ENCODE data around the gene MAP4K4. TPM values are rescaled to one million over a fixed set of nuclear protein-coding genes. Genes with fewer than 3 reads are reported as not detected.

The MAP4K4 gene
- total and polyA plus RNA-seq, 2 of the 13 experiments (the other 11 are each of a cell fraction or from before 2014, with no cell fraction given) = 105 to 264 TPM

DNA sequence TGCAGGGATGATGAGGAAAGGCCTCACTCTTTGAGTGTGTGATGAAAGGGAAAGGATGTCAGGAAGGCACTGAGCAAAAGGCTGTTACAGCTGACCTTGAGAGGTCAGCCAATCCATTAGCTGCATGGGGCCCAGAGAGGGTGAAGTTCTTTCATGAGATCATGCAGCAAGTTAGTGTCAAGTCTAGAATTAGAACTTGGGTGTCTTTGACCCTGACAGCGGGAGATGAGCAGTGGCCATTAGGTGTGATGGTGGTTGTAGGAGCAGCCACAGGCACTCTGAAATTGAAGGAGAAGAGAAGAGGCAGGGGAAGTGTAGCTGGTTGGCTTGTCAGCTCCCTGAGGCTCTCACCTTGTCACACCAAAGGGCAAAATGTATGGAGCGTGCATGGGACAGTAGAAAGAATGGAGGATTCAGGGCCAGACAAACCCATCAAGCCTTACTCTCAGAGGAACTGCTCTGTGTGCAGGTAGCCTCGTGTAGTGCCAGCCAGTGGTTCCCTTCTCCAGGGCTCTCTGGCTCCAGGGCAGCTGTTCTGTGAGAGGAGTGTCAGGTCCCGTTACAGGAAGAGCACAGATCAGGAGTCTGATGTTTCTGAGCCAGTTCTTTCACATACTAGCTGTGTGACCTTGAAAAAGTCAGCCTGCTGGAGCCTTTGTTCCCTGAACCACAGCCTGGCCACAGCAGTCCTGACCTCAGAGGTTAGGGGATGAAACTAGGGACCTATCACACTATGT is 35.9 kb downstream of the MAP4K4 start (continued):
- TF ChIP-seq, protein P1, sequence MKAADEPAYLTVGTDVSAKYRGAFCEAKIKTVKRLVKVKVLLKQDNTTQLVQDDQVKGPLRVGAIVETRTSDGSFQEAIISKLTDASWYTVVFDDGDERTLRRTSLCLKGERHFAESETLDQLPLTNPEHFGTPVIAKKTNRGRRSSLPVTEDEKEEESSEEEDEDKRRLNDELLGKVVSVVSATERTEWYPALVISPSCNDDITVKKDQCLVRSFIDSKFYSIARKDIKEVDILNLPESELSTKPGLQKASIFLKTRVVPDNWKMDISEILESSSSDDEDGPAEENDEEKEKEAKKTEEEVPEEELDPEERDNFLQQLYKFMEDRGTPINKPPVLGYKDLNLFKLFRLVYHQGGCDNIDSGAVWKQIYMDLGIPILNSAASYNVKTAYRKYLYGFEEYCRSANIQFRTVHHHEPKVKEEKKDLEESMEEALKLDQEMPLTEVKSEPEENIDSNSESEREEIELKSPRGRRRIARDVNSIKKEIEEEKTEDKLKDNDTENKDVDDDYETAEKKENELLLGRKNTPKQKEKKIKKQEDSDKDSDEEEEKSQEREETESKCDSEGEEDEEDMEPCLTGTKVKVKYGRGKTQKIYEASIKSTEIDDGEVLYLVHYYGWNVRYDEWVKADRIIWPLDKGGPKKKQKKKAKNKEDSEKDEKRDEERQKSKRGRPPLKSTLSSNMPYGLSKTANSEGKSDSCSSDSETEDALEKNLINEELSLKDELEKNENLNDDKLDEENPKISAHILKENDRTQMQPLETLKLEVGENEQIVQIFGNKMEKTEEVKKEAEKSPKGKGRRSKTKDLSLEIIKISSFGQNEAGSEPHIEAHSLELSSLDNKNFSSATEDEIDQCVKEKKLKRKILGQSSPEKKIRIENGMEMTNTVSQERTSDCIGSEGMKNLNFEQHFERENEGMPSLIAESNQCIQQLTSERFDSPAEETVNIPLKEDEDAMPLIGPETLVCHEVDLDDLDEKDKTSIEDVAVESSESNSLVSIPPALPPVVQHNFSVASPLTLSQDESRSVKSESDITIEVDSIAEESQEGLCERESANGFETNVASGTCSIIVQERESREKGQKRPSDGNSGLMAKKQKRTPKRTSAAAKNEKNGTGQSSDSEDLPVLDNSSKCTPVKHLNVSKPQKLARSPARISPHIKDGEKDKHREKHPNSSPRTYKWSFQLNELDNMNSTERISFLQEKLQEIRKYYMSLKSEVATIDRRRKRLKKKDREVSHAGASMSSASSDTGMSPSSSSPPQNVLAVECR (CRISPR knock-in tag; IDR thresholded peaks at IDR 0.05; ENCODE audit: borderline replicate concordance) = peak; percentile 66; the same call in 1 of the 2 replicates
- TF ChIP-seq ZNF143 (CRISPR knock-in tag; IDR thresholded peaks at IDR 0.05) (no peak; the same call in 1 of the 2 replicates), HDAC1 (CRISPR knock-in tag; IDR thresholded peaks at IDR 0.05) (peak; percentile 28; the same call in 1 of the 2 replicates), NCOA5 (CRISPR knock-in tag; IDR thresholded peaks at IDR 0.05) (no peak), RFX1 (IDR thresholded peaks at IDR 0.05) (no peak), ZNF781 (CRISPR knock-in tag; IDR thresholded peaks at IDR 0.05; ENCODE audit: borderline replicate concordance, not compliant biosample characterization) (peak; percentile 68), ZNF12 (CRISPR knock-in tag; IDR thresholded peaks at IDR 0.05) (peak; percentile 99), ZBTB25 (CRISPR knock-in tag; IDR thresholded peaks at IDR 0.05) (0 out of 2 replicates have a peak, but pooled peaks have one; percentile 23), ZNF446 (CRISPR knock-in tag; IDR thresholded peaks at IDR 0.05) (no peak), YY1 (IDR thresholded peaks at IDR 0.05; ENCODE audit: insufficient read depth, insufficient replicate concordance, low read depth, low read length) (no peak), FOXP1 (IDR thresholded peaks at IDR 0.05) (no peak), FOXP1 (CRISPR knock-in tag; IDR thresholded peaks at IDR 0.05) (peak; percentile 48; the same call in 1 of the 2 replicates)
- TF ChIP-seq, protein P2, sequence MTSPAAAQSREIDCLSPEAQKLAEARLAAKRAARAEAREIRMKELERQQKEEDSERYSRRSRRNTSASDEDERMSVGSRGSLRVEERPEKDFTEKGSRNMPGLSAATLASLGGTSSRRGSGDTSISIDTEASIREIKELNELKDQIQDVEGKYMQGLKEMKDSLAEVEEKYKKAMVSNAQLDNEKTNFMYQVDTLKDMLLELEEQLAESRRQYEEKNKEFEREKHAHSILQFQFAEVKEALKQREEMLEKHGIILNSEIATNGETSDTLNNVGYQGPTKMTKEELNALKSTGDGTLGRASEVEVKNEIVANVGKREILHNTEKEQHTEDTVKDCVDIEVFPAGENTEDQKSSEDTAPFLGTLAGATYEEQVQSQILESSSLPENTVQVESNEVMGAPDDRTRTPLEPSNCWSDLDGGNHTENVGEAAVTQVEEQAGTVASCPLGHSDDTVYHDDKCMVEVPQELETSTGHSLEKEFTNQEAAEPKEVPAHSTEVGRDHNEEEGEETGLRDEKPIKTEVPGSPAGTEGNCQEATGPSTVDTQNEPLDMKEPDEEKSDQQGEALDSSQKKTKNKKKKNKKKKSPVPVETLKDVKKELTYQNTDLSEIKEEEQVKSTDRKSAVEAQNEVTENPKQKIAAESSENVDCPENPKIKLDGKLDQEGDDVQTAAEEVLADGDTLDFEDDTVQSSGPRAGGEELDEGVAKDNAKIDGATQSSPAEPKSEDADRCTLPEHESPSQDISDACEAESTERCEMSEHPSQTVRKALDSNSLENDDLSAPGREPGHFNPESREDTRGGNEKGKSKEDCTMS (CRISPR knock-in tag; conservative IDR thresholded peaks at IDR 0.05) = no peak
- TF ChIP-seq, protein P3, sequence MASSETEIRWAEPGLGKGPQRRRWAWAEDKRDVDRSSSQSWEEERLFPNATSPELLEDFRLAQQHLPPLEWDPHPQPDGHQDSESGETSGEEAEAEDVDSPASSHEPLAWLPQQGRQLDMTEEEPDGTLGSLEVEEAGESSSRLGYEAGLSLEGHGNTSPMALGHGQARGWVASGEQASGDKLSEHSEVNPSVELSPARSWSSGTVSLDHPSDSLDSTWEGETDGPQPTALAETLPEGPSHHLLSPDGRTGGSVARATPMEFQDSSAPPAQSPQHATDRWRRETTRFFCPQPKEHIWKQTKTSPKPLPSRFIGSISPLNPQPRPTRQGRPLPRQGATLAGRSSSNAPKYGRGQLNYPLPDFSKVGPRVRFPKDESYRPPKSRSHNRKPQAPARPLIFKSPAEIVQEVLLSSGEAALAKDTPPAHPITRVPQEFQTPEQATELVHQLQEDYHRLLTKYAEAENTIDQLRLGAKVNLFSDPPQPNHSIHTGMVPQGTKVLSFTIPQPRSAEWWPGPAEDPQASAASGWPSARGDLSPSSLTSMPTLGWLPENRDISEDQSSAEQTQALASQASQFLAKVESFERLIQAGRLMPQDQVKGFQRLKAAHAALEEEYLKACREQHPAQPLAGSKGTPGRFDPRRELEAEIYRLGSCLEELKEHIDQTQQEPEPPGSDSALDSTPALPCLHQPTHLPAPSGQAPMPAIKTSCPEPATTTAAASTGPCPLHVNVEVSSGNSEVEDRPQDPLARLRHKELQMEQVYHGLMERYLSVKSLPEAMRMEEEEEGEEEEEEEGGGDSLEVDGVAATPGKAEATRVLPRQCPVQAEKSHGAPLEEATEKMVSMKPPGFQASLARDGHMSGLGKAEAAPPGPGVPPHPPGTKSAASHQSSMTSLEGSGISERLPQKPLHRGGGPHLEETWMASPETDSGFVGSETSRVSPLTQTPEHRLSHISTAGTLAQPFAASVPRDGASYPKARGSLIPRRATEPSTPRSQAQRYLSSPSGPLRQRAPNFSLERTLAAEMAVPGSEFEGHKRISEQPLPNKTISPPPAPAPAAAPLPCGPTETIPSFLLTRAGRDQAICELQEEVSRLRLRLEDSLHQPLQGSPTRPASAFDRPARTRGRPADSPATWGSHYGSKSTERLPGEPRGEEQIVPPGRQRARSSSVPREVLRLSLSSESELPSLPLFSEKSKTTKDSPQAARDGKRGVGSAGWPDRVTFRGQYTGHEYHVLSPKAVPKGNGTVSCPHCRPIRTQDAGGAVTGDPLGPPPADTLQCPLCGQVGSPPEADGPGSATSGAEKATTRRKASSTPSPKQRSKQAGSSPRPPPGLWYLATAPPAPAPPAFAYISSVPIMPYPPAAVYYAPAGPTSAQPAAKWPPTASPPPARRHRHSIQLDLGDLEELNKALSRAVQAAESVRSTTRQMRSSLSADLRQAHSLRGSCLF (CRISPR knock-in tag; IDR thresholded peaks at IDR 0.05; ENCODE audit: borderline replicate concordance) = peak; percentile 36; the same call in 1 of the 2 replicates
